GM21447 (cell line): ENCODE measurements around the gene KSR1.
"Not testable (repeated sequence)": the region's sequence is repeated elsewhere in the genome, so short reads cannot be mapped to it uniquely, and the experiment has no call there.

Experiments
- ATAC-seq: cut with Tn5 transposase; IDR thresholded peaks from one replicate; pipeline ENCODE4 v1.9.1; 2021; ENCODE audit not compliant: unreplicated experiment

The KSR1 gene

DNA sequence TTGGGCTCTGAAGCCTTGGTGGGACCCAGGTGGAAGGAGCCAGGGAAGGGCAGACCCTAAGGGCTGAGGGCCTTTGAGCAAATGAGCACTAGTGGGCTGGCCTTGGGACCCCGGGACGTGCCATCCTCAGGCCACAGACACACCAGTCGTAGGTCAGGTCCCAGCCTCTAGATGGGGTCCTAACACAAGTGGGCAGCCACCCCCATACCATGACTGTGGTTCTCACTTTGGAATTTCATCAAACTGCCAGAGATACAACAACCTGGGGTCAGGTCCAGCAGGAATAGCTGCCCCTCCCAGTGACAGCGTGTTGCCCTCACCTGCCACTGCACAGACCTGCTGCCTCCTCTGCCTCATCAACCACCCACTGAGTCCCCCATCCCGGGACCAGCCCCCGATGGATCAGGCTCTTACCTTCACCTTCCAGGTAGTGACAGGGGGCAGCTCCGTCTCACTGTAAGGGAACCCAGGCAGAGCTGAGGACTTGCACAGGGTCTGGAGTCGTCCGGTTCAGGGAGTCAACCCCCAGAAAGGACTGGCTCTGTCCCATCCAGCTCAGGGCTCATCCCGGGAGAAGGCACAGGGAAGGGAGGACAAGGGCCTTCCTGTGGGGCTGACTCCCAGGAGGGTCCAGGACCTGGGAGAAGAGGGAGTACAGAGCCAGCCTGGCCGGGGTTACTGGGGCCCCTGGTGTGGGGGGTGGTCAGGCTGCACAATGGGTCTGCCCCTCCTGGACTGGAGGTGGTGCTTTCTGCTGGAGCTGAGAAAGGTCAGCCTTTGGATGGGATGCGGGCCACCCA lies 214.7 kb downstream of the KSR1 start:
- no peak for ATAC-seq

DNA sequence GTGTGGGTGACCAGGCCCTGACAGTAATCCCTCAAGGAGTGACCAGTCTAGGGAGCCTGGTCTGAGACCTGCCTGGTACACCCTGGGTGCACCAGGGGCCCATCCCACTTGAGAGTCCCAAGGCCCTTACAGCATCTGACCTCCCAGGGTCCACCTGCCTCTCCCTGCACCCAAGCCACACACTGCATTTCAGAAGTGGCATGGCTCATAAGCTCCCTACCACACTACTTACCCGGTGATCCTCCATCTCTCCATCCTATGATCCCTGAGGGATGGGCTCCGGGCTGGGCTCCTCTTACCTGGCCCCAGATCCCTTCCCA lies 215.3 kb downstream of the KSR1 start:
- ATAC-seq: no peak

DNA sequence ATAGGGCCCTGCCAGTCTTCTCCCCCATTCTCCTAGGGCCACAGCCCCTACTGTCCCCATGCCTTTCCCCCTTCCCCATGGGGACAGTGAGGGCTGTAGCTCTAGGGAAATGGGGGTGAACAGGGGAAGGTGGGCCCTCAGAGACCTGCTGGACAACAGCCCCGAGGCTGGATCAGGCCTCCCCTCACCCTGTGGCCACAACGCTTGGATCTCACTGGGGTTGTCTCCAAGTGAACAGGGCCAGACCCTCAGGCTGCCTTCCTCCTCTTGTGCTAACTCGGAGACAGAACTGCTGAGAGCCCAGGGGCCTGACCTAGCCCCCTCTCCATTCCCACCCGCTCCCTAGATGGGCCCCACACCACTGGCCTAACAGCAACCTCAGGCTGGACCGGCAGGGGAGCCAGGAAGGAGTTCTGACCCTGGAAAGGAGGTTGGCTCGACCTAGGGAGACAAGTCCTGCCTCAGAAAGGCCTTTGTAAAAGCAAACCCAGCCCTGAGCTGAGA lies 215.8 kb downstream of the KSR1 start:
- ATAC-seq: not testable (repeated sequence)

DNA sequence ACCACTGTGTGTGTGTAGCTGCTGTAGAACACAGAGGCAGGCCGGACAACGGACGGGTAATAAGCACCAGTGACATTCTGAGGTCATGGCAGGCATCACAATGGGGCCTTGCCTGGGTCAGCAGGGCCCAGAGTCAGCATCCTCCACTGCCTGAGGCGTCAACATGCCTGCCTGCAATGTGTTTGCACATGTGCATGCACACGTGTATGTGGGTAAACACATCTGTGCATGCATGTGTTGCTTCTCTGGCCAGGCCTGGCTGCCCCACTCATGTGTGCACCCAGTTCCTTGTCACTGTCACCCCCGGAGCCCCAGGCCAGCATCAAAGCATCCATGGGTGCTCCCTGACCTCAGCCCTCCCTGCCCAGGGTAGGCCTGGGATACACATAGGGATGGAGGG lies 218.1 kb downstream of the KSR1 start:
- ATAC-seq: no peak
